HG02938 (cell line): ENCODE results near the gene ANKRD13D.
"Not testable (repeated sequence)": the region's sequence is repeated elsewhere in the genome, so short reads cannot be mapped to it uniquely, and the experiment has no call there.

Experiments used
- ATAC-seq: cut with Tn5 transposase; IDR thresholded peaks from one replicate; pipeline ENCODE4 v1.9.1; 2021; ENCODE audit warnings: mild to moderate bottlenecking, moderate library complexity; ENCODE audit not compliant: unreplicated experiment

The ANKRD13D gene

DNA sequence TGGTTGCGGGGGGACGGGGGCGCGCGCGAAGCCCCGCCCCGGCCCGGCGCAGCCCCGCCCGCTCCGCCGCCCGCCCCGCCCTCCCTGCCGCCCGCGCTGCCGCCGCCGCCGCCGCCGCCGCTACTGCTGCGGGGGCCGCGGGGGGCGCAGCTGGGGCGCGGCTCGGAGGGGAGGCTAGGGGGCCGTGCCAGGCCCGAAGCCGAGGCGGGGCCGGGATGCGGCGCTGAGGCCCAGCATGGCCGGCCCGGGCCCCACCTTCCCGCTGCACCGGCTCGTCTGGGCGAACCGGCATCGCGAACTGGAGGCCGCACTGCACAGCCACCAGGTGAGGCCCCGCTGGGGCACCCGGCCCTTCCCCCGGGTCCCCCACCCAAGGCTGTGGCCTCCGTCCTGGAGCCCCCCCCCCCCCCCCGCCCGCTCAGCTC is at the start of gene ANKRD13D:
Gene ANKRD13D, plus strand, starts transcription at position 78 of the 425 bp plus-strand sequence. Its CDS starts 158 bp downstream, at position 236.
- peak; percentile 25 for ATAC-seq

DNA sequence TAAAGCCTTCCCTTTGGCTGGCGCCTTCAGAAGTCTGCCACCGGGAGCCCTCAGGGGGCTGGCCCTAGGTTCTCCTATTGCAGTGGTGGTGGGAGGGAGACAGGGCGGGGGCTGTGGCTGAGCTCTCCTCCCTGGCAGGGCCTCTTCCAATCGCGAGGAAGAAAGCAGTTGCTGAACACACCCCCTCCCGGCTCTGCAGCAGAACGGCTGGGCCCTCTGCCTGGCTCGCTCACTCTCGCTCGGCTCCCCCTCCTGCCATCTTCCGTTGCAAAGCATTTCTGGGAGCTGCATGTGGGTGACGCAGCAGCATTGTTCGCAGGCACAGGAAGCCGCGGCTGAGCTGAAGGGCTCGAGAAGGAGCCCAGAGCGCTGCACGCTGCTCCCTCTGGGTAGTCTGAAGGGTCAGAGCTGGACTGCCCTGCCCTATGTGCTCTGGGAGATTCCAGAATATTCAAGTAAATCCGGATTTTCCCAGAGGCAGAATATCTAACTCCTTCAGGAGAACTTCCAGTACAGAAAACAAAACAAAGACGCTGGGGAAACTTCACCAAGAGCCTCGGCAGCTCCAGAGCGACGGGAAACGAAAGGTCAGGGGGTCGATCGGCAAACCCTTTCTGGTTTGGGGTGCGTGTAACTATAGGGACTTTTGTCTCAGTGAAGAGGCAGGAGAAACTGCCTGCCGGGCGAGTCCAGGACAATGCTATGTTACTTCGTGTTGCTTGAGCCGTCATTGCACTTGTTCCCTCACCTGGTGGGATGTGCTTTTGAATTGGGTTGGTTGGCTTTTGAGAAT is 49.1 kb upstream of the ANKRD13D start:
- ATAC-seq, result peak; percentile 74

DNA sequence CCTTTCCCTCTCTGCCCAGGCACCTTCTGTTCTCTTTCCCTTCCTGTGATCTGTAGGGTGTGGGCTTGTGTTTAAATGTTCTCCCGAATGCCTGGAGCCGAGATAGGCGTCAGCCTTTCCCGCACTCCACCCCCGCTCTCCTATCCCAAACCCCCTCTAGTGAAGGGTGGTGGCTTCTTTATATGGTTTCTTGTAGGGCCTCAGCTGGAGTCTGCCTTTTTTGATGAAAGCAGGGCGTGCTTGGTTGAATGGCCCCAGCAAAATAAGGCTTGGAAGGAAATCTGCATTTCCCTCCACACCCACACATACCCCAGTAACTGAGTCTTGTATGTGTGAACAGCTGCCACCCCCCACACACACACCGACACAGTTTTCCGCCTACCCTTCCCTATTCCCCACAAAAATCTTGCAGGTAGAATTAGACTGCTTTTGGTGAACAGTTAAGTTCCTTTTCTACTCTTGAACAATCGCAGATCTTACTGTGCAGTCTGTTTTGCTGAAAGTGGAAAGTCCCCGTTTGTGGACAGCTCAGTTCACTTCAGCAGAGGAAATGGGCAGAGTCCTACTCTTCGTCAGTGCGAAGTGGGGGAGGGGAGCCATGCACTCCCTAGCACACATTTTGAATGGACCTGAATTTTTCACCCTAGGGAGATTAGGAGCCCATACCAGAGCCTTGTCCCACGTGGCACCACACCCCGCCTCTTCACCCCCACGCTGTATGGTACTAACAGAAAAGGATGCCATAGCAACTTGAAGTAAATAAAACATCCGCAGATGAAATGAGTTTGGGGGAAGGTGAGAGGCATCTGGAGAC is 48.3 kb upstream of the ANKRD13D start:
- no peak for ATAC-seq

DNA sequence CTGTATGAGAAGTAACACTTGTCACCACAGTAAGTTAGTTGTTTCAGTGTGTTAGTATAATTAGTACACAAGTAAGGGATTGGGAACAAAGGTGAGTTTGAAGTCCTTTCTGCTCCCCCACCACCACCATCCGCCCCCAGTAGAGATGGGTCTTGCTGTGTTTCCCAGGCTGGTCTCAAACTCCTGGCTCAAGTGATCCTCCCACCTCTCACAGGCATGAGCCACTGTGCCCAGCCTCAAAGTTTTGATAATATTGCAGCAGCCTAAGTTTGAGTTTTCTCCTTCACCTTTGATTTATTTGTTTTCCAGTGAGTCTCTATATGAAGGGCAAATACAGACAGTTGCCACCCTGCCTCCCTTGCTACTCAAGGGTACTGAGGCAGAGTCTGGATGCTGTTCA is 46.6 kb upstream of the ANKRD13D start:
- no peak for ATAC-seq

DNA sequence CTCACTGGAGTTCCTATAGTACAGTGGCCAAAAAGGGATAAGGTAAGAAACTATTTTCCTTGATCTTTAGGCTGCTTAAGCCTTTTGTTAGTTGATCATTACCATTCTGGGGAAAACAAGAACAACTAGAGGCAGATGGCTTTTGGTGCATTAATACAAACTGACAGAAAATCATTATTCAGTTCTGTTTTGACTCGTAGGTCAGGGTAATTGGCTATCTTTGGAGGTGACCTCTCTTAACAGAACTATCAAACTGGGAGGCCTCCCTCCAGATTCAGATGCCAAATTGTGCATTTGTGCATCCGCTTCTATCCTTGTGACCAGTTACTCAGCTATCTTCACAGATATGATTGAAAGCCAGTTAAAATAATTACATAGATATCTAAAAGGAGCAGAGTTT is 46.1 kb upstream of the ANKRD13D start:
- ATAC-seq, result no peak

DNA sequence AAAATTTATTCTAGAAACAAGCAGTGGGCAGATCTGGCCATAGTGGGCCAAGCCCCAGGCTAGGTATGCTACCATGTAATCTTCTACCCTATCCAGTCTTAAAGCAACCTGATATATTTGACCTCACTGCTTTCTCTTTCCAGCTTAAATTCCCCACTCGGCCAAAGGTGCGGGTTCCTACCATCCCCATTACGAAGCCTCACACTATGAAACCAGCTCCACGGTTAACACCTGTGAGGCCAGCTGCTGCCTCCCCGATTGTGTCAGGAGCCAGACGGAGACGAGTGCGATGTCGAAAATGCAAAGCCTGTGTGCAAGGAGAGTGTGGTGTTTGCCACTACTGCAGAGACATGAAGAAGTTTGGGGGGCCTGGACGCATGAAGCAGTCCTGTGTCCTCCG is 44.1 kb upstream of the ANKRD13D start:
- ATAC-seq, result no peak

DNA sequence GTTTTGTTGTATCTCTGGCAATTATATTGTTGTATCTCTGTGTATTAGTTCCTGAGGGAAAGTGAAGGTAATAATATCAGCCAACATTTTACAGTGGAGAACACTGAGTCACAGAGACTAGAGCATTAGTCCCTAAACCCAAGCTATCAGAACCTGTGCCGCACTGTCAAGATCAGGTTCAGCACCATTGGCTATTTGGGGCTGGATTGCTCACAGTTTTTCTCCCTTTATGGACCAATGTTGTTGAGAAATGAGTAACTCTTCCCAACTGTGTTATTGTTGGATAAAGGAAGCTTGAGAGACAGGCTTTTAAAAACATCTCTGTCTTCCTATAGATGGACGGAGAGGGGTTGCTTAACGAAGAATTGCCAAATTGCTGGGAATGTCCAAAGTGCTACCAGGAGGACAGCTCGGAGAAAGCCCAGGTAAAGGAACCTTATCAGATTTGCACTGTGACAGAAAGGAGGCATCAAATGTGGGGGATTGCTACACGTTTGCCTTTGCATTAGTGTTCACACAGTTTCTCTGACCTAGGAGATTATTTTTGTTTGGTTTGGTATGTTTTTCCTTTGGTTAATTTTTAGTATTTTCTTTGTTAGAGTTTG is 41.1 kb upstream of the ANKRD13D start:
- no peak for ATAC-seq

DNA sequence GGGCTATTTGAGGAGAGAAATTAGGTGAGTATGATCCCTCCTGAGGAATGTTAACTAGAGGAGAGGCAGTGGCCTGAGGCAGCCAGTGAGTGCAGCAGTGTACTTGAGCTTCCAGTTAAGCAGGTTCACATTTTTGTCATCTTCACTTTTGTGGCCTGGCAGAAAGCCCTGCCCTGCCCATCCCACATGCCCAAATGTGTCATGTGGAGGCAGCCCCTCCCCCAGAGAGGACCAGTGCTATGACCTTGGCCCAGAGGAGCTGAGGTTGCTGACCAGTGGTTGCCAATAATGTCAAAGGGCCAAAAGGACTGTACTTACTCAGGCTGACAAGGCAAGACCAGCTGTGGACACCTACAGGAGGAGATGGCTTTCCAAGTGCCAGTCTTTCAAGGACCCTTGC is 40.5 kb upstream of the ANKRD13D start:
- ATAC-seq, result no peak

DNA sequence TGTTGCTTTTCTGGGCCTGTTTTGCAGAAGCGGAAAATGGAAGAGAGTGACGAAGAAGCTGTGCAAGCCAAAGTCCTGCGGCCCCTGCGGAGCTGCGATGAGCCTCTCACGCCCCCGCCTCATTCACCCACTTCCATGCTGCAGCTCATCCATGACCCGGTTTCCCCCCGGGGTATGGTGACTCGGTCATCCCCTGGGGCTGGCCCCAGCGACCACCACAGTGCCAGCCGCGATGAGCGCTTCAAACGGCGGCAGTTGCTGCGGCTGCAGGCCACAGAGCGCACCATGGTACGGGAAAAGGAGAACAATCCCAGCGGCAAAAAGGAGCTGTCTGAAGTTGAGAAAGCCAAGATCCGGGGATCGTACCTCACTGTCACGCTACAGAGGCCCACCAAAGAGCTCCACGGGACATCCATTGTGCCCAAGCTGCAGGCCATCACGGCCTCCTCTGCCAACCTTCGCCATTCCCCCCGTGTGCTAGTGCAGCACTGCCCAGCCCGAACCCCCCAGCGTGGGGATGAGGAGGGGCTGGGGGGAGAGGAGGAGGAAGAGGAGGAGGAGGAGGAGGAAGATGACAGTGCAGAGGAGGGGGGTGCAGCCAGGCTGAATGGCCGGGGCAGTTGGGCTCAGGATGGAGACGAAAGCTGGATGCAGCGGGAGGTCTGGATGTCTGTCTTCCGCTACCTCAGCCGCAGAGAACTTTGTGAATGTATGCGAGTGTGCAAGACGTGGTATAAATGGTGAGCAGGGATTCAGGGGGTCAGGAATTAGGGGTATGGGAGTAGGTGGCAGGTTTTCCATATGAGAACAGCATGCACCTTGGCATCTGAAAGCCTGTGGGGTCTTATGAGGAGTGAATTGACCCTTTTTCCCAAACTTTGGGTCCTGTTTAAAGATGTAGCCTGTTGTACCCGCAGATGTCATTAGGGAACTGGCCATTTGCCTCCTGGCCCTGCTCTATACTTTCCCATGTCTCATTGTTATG is 38.8 kb upstream of the ANKRD13D start:
- ATAC-seq, result no peak

DNA sequence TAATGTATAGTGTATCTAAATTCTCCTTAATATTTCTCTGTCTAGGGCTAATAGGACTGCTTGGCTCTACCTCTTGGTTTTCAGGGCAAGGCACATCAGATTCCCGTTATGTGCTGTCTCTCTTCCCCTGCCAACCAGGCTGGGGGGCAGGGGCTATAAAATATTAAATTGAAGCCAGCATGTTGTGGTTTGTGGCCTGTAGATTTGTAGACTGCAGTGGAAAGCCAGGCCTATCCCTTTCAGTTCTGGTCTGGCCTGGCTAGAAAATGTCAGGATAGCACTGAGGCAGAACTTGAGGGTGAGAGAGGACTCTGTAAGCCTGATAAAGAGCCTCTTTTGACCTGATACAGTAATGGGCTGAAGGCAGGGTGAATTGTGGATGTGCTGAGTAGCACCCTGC is 37.3 kb upstream of the ANKRD13D start:
- no peak for ATAC-seq

DNA sequence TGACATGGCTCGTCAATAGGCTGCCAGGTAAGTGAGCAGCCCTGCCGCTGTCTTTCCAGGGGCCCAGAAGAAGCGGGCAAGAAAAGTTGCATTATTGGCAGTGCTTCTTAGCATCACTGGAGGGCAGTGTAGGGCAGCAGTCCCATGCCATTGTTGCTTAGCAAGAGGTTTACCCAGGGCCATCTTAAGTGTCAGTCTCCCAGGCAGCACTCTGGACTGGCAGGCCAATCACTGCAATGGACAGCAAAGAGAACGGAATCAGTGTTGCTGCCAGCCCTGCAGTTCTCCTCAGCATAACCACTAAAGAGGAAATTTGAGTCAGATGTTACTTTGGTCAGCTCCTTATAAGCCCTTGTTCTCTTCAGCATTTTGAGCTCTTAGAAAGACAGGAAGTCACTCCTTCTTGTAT is 36.3 kb upstream of the ANKRD13D start:
- ATAC-seq, result no peak

DNA sequence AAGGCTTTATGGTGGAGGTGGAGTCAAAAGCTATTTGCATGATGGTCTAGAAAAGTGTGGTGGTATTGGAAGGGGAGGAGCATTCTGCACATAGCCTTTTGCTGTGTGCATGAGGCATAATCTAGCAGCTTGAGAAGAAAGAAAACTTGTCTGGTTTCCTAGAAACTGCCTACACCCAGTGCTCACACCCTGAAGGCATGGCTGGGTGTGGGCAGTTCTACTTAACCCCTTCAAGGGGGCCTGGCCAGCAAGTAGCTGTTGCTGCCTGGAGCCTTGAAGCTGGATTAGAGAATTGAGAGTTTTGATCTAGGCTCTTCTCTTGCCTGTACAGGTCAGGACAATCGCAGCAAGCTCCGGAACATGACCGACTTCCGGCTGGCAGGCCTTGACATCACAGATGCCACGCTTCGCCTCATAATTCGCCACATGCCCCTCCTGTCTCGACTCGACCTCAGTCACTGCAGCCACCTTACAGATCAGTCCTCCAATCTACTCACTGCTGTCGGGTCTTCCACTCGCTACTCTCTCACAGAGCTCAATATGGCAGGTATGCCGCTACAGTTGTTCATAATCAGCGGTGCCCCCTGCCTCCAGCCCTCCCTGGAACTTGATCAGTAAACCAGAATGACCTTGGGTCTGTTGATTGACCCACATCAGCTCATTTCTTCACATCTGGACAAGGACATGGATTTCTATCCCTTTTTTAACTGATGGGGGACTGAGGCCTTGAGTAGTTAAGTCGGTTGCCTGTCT is 35.1 kb upstream of the ANKRD13D start:
- no peak for ATAC-seq

DNA sequence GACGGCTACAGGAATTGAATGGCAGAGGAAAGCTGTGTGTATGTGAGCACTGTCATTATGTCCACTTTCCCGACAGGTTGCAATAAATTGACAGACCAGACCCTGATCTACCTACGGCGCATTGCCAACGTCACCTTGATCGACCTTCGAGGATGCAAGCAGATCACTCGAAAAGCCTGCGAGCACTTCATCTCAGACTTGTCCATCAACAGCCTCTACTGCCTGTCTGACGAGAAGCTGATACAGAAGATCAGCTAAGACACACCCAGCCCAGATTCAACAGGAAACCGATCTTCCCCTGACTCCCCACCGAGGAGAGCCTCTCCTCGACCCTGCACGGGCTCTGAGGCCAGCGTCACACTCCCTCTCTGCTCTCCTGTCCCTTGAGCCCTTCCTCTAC is 34.3 kb upstream of the ANKRD13D start:
- ATAC-seq, result no peak

DNA sequence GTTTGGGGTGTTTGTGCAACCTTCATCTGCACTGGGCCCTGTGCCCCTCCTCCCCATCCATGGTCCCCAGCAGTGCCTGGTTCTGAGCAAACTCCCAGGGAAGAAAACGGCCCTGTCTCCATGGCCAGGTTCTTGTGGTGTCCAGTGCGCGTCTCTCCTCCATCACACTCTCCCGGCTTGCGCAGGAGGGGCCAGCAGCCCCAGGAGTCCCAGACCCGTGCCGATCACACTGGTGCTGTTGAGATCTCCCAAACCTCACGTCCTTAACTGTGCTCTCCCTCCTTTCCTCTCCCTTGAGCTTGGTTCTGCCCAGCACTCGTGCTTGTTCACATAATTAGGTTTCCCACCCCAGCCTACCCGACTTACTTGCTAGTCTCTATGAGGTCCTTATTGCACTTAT is 33.8 kb upstream of the ANKRD13D start:
- no peak for ATAC-seq

DNA sequence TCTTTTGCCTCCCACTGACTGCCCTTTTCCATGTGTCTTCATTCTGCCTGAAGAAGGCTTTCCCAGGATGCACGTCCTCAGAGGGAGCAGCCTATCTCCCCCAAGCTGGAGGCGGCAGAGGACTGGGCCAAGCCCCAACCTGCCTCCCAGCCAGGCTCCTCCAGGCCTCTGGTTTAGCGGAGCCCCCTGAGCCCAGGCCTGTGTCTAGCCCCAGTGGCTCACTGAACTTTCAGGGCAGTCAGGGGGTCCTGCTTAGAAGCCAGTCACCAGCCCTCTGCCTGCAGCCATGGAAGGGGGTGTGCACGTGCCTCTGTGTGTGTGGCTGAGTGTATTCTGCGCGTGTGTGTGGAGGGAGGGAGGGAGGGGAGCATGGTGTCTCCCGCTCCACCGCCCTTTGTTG is 33.2 kb upstream of the ANKRD13D start:
- ATAC-seq, result no peak

DNA sequence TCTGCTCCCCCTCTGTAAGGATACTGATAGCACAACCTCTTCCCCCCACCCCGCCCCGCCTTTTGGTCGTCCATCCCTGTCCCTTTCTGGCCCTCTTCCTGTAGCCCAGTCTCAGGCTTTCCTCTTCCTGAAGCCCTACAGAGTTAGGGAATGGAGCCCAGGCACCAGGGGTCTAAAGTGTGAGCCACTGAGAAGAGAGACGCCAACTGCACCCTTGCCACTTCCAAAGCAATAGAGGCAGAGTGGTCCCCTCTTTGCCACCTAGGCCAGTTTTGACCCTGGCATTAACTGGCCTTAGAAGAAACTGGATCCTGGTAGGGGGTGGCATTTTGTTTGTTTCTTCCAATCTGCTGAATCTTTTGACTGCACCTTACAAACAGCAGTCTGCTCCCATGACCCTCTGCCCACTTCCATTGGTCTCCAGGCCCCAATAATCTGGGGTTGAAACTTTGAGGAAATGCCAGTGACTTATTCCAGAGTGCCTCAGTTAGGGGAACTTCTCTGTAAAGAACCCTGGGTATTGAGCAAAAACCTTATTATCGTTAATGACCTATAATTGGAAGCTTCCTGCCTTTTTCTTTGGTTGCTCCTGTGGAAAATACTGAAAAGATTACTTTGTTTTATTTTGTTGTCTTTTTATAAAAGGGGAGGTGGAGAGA is 32.5 kb upstream of the ANKRD13D start:
- no peak for ATAC-seq

DNA sequence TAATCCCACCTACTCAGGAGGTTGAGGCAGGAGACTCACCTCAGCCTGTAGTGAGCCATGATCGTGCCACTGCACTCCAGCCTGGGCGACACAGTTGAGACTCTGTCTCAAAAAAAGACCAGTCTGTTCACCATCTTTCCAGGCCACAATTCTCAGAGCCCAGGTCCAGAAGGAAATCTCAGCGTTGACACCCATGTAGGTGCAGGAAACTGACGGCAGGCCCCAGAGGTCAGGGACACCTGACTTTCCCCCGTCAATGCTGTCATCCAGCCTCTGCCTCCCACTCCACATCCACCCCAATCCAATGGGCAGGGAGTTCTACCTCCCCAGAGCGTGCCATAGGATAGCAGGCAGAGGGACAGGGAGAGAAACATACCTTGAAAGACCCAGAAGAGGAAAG is 28.7 kb upstream of the ANKRD13D start:
- ATAC-seq, result no peak

DNA sequence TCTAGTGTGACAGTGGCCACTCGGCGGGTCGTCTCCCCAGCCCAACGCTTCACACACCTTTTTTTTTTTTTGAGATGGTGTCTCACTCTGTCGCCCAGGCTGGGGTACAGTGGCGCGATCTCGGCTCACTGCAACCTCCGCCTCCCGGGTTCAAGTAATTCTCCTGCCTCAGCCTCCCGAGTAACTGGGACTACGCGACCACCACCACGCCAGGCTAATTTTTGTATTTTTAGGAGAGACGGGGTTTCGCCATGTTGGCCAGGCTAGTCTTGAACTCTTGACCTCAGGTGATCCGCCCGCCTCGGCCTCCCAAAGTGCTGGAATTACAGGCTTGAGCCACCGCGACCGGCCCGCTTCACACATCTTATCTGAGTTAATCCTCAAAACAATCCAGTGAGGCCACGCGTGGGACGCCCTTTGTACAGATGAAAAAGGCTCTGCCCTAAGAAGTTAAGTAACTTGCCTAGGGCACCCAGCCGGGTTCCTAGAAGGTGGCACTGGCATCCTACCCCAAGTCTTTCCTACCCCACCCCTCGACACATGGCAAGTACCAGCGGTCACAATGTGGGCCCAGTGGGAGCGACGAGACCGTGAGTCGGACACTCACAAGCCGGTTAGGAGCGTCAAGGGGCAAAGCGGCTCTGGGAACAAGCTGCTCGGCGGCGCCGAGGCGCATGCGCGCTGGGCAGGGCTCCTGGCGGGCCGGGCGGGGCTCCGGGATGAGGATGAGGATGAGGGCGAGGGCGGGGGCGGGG is 28.0 kb upstream of the ANKRD13D start:
- ATAC-seq, result not testable (repeated sequence)

DNA sequence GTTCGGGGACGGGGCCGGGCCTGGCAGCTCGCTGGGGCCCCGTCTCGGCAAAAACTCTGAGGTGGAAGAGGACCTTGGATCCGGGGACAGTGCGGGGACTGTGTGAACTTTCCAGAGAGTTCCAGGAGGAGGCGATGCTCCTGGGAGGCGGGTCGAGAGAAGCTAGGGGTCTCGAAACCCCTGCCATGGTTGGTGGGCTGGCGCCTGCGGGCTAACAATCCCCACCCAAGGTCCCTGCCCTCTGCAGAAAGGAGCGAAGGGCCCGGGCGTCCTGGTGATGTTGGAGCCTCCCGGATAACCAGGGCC is 27.5 kb upstream of the ANKRD13D start:
- ATAC-seq, result no peak
